Cardiac septum (tissue), 1 donor: ENCODE results near the gene LPCAT1. TPM values are rescaled to one million over a fixed set of nuclear protein-coding genes. Genes with fewer than 3 reads are reported as not detected.
A peak's percentile ranks its signal among the peaks of the same experiment; 100 is the strongest.
"Not testable (repeated sequence)": the region's sequence is repeated elsewhere in the genome, so short reads cannot be mapped to it uniquely, and the experiment has no call there.

Source experiments
- DNase-seq: peaks from one replicate; pipeline ENCODE4 v3.0.0-alpha.2; 2020; ENCODE audit warnings: low spot score
- intact Hi-C: fragments of 100-400 bp; cut with DNase I; formaldehyde crosslinking; loops from one replicate; pipeline ENCODE4 v1.14.0; 2022
- total RNA-seq: library from RNA; stranded (reverse); fragmentation: NEBNext Ultra II Directional; extraction: Animal tissue kit (Norgen Biotek cat#: 25700); gene quantifications from one replicate; pipeline ENCODE4 v1.2.1, GENCODE V29; 2021
- donor health status: DM: no; HTN: no; CAD: no.

LPCAT1 gene
- total RNA-seq, 1 donor from 2014 or later = 14.7 TPM

DNA sequence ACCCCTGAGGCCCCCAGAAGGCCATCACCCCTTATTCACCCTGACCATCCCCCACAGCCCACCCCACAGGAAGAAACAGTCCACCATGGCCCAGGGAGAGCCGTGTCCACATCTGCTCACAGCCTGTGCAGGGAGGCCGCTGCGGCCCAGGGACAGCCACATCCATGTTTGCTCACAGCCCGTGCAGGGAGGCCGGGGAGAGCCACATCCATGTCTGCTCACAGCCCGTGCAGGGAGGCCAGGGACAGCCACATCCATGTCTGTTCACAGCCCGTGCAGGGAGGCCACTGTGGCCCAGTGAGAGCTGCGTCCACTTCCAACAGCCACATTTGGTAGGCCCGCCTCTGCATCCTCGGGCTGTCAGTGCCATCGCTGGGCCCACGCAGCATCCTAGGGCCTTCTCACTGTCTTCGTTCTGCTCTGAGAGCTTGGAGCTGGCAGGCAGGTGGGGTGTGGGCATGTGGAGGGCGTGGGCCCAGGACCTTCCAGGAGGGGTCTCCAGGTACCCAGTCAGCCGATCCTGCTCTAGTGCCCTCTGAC, 38.1 kb downstream of the LPCAT1 start:
- intact Hi-C loops = no loop called here
- no peak for DNase-seq

DNA sequence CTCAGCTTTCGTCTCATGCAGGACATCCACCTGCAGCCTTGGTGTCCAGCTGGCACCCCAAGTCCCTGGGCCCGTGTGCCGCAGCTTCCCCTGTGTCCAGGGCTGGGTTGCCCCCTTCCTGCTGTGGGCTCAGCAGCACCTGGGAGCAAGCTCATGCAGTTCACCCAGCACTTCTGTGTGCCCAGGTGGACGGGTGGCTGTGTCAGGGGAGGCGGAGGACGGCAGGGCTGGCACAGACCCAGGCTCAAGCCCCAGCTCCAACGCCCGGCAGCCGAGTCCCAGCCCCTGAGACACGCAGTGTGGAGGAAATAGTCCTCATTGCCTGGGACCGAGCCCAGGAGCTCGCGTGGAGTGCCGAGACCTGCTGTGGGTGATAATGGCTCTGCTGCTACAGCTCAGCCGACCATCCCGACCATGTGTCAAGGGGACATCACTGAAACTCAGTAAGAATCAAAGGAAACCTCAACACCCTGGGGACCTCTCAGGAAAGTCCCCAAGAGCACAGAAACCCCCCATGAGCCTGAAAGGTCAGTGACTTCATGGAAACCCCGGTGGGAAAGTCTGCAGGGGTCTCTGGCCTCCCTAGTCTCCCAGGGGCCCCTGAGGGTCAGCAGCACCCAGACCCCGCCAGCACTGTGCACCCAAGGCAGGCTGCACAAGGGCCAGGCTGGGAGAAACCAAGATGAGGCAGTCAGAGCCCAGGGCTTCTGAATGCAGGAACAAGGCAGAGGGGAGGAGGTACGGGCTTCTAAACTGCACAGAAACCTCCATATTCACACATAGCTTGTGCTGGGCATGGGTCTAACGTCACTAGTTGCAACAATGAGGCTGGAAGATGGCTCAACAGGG, 38.8 kb downstream of the LPCAT1 start:
- intact Hi-C loops = no loop called here
- no peak for DNase-seq

DNA sequence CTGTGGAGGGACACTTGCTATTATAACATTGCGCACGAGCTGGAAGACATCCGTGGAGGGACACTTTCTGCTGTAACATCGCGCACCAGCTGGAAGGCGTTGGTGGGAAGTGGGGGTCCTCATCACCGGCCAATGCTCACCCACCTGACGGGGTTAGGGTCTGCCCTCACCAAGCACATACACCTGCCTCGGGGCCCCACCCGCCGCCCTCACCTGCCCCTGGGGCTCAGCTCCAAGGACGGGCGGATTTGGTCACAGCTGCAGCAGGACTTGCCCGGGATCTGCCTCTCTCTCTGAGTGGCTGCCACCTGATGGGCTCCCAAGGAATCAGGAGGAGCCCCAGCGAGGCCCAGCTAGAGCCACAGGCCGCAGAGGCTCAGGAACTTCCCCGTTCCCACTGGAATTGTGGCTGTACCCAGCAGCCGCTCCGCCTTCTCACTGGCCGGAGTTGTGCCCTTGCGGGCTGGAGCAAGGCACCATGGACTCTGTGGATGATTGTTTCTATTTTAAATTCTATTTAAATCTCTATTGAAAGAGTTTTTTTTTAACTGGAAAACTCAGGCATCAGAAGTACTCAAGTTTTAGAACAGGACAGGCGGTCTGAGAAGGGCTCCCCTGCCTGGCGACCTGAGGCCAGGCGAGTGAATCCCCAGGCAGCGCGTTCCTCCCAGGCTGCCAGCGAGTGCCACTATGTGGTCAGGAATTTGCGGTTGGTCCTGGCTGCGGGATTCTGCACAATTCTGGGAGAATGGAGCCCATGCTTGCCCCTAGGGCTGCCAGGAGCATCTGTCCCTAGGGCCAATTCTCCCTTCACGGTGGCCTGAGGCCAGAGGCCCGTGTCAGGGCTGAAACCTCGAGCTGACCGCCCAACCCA, 39.7 kb downstream of the LPCAT1 start:
- intact Hi-C loops = no loop called here
- no peak for DNase-seq

DNA sequence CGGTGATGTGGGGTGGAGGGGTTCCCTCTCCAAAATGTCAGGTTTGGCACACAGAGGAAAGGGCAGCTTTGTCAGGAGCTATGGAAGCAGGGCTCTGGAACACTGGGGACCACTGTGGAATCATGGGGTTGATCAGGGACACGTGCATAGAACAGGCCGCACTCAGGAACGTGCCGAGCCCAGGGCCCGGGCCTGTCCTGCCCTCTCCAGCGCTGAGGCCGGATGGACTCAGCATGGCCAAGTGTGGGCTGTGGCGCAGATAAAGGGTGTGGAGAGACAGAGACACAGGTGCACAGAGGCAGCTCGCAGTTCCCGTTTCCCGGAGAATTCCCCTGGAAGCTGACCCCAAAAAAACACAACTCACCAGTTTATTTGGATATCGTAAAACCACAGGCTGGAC, 40.7 kb downstream of the LPCAT1 start:
- no peak for DNase-seq
- intact Hi-C loops = no loop called here

DNA sequence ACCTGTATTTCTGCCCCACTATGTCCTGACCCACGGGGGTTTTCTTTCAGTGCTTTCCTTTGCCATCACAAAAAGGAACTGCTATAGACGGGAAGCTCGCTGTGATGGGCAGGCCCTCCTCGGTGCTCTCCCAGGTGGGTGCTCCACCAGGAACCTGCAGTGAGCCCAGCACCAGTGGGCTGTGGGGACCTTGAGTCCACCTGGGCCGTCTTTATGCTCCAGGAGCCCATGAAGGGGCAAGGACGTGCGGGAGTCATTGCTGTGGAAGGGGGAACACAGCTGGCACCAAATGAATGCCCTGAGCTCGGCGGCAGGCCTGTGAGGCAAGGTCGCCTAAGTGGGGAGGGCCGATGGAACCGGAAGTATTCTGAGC, 41.8 kb downstream of the LPCAT1 start:
- no peak for DNase-seq
- intact Hi-C loops = no loop called here

DNA sequence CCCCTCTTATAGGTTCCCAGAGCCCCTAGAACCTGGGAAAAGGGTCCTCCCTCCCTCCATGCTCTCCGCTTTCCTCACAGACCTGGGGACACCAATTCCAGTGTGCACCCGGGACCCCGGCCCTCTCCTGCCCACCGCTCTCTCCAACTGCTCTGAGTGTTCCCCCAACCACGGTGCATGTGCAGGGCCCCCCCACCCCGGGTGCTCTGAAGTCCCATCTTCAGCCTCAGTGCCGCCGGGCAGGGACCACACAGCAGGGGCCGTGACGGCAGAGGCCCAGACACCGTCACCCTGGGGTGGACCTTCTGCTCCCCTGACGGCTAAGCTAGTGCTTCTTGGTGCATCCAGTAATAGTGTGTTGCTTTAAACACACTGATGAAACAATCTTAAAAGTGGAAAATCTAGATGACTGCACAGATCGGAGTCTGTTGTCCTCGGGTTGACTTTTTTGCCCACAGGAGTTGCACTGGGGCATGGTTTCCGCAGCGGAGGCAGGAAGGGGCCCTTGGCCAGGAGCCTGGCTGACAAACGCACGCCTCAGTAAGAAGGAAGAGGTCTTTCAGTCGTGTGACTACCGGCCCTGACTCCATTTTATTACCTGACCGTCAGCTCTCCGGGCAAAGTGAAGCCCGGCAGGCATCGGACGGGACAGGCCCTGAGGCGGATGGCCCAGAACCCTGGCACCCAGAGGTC, 42.3 kb downstream of the LPCAT1 start:
- intact Hi-C loops = no loop called here
- no peak for DNase-seq

DNA sequence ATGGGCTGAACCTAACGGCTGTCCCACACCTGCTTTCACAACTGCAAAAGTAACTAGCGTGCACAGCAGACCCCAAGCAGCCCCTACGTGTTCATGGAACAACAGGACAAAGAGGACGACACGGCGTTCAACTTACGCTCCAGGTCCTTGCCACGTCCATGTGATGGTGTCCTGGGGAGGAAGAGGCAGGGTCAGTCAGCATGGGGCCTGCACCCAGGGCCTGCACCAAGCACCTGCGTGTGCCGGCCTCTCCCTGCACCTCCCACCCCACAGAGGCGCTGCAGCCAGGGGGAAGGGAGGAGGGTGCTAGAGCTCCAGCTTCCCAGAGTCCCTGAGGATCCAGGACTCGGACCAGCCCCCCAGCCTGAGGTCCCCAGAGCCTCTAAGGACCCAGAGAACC, 43.0 kb downstream of the LPCAT1 start:
- intact Hi-C loops = no loop called here
- DNase-seq = no peak

DNA sequence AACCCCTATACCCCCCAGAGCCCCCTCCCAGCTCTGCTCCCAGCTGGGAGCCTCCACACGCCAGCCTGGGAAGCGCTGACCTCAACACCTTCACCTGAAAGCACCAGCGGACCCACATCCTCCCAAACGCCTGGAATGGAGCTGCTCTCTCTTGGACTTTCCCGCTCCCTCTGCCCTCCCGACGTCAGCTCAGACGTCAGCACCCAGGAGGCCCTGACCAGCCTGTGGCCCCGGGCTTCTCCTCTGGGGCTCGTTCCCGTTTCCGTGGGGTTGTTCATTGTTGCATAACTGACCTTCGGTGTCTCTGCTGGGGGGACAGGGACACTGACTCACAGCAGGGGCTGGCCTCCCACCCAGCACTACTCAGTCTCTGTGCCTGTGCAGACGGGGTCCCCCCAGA, 43.5 kb downstream of the LPCAT1 start:
- intact Hi-C loops = no loop called here
- peak; percentile 93 for DNase-seq

DNA sequence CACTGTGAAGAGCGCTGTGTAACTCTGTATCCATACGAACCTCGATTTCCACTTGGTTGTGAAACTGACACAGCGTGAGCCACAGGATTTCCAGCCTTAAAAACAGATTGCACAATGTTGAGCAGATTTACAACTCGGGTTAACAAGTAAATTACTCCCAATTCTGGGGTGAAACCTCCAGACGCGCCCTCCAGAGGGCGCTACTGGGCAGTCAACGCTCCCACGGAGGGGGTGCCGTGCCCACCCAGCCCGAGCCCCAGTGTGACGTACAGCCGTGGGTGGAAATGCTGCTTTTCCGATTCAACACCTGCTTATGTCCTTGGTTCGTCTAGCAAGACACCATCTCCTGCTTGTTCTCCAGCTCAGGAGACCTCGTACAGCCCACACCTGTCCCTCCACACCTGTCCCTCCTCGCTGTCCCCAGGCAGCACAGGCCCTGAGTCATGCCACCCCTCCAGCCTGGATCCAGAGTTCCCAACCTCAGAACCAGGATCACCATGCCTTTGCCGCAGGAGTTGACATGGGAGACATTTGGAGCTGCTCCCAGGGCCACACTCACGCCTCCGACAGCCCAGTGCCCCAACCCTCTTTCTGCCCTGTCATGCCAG, 44.1 kb downstream of the LPCAT1 start:
- intact Hi-C loops = no loop called here

DNA sequence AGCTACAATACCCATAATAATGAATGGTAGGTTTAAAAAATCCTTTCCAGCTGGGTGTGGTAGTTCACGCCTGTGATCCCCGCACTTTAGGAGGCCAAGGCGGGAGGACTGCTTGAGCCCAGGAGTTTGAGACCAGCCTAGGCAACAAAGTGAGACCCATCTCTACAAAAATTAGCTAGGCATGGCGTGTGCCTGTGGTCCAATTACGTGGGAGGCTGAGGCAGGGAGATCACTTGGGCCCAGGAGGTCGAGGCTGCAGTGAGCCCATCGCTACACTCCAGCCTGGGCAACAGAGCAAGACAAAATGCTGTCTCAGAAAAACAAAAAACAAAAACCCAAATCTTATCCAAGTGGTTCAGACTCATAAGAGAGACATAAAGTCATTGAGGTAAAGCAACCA, 44.7 kb downstream of the LPCAT1 start:
- intact Hi-C loops = no loop called here

More for the DNA sequence above, 44.1 kb downstream of the LPCAT1 start:
- no peak for DNase-seq

DNA sequence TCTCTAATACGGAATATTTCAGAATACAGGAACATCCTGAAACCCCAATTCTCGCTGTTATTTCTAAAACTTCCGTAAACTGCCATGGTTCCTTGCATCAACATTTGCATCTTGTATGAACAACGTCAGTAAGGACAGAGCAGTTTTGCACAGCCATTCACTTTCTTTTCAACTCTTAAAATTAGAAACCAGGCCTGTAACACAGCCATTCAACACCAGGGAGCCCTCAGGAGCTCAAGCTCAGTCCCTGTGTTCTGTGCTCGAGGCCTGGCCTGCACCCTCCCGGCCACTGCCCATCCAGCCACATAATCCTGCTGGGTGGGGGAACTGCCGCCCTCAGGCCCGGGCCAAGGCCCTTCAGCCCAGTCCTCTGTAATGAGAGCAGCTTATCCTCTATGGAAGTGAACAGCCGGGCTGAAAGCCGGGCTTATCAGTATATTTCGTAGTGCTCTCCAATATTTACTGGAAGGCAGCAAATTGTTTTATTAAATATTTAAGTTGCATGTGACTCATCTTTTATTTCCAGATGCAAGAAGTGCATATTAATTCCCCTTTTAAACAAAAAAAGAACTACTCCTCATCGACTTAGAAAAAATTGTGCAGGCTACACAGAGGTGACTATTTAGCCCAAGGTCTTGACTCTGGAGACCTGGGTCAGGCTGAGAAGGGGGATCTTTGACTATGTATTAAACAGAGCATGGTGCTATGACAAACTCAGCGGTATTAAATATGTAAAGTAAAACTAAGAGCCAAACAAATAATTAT, 45.3 kb downstream of the LPCAT1 start:
- intact Hi-C loops = no loop called here
- no peak for DNase-seq

More for the DNA sequence above, 44.7 kb downstream of the LPCAT1 start:
- DNase-seq = no peak

DNA sequence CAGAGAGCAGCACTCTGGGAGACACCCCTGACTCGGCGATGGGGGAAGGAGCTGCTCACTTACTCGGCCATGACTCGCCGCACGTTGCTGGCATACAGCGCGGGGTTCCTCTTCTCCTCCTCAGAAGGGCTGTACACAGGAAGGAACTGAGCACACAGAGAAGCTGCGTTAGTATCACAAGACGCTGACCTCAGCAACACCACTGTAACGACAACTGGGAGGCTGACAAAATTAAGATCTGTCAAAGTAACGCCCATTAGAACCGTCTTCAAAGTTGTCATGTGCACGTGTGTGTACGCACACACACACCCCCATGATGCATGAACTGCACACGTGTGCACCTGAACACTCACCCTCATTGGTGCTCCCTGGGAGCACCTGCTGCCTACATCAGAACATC, 46.4 kb downstream of the LPCAT1 start:
- DNase-seq = peak; percentile 90
- intact Hi-C loops = no loop called here

DNA sequence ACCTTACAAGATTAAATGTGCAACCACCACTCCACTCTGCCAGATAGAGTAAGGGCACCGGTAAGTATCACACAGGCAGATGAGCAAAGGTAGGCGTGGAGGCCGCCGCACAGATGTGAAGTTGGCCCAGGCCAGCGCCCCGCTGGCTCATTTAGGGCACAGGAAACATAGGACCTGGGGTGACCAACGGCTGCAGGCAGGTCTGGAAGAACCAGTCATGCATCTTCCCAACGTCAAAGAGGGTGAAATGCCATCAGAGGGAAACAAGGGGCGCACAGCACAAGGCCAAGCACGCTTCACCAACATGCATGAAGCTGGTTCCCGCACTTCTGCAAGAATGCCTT, 46.8 kb downstream of the LPCAT1 start:
- intact Hi-C loops = no loop called here
- no peak for DNase-seq

DNA sequence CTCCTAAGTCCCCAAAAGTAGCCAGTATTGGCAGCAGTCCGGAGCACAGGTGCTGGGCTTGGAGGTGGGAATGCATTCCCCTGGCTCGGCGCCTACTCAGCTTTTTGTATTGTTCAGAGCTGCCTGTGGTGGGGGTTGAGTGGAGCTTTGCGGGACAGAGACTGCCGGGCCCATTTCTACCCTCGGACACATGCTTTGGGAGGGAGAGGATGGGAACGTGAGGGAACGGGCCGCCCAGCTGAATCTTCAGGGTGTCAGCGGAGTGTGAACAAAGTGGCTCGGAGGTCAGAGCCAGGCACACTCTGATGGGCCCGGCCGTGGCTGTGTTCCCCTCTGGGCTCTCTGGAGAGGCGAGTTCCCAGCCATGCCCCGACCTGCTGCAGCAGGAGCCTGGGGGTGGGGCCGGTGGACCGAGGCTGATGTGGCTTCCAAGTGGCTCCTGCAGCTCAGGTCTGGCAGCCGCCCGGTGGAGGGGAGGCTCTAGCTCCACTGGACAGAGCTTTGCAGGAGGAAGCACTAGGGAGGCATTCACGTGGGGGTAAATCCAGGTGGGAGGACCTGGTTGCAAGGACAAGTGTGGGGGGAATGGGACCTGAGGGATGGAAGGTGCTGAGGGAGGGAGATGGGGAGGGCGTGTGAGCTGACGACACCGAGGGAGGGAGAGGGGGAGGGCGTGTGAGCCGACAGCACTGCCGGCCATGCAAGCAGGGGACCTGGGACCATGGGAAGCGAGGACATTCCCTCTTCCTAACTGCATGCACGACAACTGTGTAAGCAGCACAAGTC, 47.4 kb downstream of the LPCAT1 start:
- DNase-seq = peak; percentile 73
- intact Hi-C loops = no loop called here

DNA sequence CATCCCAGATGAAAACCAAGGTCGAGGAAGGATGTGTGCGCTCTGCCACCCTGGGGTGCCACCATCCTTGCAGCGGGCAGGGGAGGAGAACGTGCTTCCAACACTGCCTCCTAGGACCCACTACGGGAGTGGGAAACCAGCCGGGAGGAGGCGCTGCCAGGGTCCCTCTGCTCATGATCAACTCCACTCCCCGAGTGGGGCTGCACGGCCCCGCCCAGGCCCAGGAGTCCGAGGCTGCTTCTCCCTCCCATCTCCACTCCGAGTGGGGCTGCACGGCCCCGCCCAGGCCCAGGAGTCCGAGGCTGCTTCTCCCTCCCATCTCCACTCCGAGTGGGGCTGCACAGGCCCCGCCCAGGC, 48.2 kb downstream of the LPCAT1 start:
- peak; percentile 71 for DNase-seq
- intact Hi-C loops = not testable (repeated sequence)

DNA sequence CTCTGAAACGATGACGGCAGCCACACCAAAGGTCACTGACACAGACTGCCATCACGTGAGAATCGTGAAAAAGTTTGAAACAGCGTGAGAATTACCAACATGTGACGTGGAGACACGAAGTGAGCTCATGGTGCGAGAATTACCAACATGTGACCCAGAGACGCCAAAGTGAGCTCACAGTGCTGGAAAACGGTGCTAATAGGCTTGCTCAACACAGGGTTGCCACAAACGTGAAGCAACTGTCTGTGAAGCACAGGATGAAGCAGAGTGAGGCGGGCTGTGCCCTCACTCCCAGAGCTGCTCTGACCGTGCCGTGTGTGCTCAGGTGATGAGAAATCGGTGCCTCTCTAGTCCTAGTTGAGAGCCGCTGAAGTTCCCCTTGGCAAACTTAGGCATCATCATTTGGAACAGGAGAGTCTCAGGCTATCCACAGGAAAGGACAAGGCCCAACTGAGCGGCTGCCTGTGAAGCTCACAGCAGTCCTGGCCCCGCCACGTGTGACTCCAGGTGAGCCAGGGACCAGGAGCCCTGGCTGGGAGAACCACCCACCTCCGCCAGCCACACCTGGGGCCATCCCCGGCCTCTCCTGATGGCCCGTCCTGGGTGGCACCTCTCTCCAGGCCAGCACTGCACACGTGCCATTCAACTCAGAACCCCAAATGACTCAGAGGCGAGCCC, 48.8 kb downstream of the LPCAT1 start:
- DNase-seq = peak; percentile 74
- intact Hi-C loops = no loop called here

DNA sequence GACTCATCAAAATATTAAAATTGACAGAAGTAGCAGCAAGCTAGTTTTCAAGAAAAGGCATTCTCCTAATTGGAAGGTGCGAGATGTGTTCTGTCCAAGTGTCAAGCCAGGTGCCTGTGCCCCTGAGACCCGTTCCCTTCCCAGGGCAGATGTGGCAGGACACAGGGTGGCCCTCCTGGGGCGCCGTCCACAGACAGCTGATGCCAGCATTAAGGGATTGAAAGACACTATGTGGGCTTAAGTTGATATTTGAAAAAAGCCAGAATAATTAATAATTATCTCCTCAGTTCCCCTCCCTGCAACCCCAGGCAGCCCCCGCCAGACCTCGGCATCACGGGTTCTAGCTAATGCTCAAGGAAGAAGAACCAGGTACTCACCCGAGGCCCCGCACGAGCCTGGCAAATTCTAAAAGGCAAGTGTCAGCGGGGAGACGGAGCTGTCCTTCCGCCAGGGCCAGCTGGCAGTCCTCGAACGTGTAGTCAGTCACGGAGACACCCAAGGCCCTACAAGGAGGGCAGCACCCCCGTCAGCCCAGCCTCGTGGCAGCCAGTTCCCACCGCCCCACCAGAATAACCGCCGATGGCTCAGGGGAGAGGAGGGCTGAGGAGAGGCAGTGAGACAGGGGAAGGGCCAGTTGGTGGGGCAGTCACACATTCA, 49.4 kb downstream of the LPCAT1 start:
- DNase-seq = peak; percentile 63
- intact Hi-C loops = no loop called here
